Fibroblast of pulmonary artery (primary cell): ENCODE data around the gene MMP28.

Source experiments
- DNase-seq: peaks from one replicate; pipeline ENCODE4 v3.0.0-alpha.2; 2010; ENCODE audit warnings: low read depth
- H3K4me3 ChIP-seq: replicated peaks from 2 replicates; pipeline ENCODE4 v1.5.1; 2011; ENCODE audit warnings: low read depth, mild to moderate bottlenecking, control low read depth, low read length, moderate library complexity
- TF ChIP-seq, protein P1 (sequence below): IDR thresholded peaks from 2 replicates; pipeline ENCODE4 v1.5.1; 2011; ENCODE audit warnings: mild to moderate bottlenecking, control low read depth, low read length, inconsistent platforms; ENCODE audit errors: missing control alignments

The MMP28 gene

GRCh38 chr17:35726953-35727460 lies 68.4 kb downstream of the MMP28 start:
- TF ChIP-seq, protein P1, sequence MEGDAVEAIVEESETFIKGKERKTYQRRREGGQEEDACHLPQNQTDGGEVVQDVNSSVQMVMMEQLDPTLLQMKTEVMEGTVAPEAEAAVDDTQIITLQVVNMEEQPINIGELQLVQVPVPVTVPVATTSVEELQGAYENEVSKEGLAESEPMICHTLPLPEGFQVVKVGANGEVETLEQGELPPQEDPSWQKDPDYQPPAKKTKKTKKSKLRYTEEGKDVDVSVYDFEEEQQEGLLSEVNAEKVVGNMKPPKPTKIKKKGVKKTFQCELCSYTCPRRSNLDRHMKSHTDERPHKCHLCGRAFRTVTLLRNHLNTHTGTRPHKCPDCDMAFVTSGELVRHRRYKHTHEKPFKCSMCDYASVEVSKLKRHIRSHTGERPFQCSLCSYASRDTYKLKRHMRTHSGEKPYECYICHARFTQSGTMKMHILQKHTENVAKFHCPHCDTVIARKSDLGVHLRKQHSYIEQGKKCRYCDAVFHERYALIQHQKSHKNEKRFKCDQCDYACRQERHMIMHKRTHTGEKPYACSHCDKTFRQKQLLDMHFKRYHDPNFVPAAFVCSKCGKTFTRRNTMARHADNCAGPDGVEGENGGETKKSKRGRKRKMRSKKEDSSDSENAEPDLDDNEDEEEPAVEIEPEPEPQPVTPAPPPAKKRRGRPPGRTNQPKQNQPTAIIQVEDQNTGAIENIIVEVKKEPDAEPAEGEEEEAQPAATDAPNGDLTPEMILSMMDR: no peak
- DNase-seq: peak; percentile 22
- no peak overlapping the region for H3K4me3 ChIP-seq

- H3K4me3 ChIP-seq: no peak overlapping the region
- peak; percentile 93 for DNase-seq
- TF ChIP-seq, protein P1: no peak
Measured at GRCh38 chr17:35726127-35726952, 69.1 kb downstream of the MMP28 start.

DNA sequence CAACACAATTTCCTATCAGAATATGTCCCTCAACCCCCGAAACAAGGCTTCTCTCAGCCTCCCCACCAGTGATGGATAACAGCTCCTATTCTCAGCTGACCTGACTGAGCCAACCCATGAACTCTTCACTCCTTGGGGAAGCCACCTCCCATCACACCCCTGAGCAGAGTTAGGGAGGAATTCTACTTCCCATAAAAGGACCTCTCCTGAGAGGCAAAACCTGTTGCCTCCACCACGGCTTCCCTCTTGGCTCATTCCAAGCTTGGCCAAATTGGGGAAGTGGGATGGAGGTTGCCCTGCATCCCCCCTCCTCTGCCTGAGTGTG lies 69.7 kb downstream of the MMP28 start:
- no peak for DNase-seq
- H3K4me3 ChIP-seq: no peak overlapping the region
- TF ChIP-seq, protein P1: no peak

GRCh38 chr17:35725058-35725457 lies 70.4 kb downstream of the MMP28 start:
- no peak for DNase-seq
- TF ChIP-seq, protein P1: no peak
- no peak overlapping the region for H3K4me3 ChIP-seq

DNA sequence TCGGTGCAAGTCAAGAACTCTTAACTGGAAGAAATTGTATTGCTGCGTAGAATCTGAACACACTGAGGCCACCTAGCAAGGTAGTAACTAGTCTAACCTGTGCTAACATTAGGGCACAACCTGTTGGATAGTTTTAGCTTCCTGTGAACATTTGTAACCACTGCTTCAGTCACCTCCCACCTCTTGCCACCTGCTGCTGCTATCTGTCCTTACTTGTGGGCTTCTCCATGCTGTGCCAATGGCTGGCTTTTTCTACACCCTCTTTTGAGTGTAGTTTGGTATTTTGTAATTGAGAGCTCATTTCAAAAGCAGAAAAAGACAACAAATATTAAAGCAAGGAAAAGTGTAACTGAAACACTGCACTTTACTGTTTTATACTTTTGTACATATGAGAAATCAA lies 71.7 kb downstream of the MMP28 start:
- no peak overlapping the region for H3K4me3 ChIP-seq
- no peak for DNase-seq
- TF ChIP-seq, protein P1: no peak

GRCh38 chr17:35717475-35717874 lies 78.0 kb downstream of the MMP28 start:
- no peak for DNase-seq
- H3K4me3 ChIP-seq: no peak overlapping the region
- TF ChIP-seq, protein P1: no peak
